ENCODE measurements around the gene DLG1.
"Not testable (repeated sequence)": the region's sequence is repeated elsewhere in the genome, so short reads cannot be mapped to it uniquely, and the experiment has no call there.

The DLG1 gene

DNA sequence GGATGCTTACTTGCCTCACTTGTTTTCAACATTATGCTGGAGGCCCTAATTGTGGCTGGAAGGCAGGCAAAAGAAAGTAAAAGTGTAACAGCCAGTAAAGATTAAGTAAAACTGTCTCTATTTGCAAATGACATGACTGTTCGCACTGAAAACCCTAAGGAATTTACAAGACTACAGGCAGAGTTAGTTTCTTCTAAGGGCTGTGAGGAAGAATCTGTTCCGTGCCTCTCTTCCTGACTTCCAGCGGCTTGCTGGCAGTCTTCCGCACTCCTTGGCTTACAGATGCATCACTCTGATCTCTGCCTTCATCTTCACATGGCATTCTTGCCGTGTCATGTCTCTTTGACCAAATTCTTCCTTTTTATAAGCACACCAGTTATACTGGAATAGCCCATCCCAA lies 86.1 kb downstream of the DLG1 start:
- no peaks in the 10 kb centered on the region for H3K4me1 ChIP-seq (ENCODE audit: control insufficient read depth, insufficient read depth, low read length, poor library complexity, severe bottlenecking)
- H3K9me3 ChIP-seq (ENCODE audit: control insufficient read depth, low read length): no peaks in the 10 kb centered on the region
- H3K27ac ChIP-seq (ENCODE audit: low read depth, low read length, severe bottlenecking): no peak overlapping the region
- WGBS, 2 experiments (ENCODE audit: insufficient coverage in 2 of 2): 26 to 33% methylated on average over 3 to 5 of the region's 5 CpGs
- no peak overlapping the region for H3K4me3 ChIP-seq (ENCODE audit: extremely low read depth, insufficient read depth, low read length, poor library complexity, severe bottlenecking)
- no peaks in the 10 kb centered on the region for H3K36me3 ChIP-seq (ENCODE audit: control insufficient read depth, insufficient read depth, low read length)

DNA sequence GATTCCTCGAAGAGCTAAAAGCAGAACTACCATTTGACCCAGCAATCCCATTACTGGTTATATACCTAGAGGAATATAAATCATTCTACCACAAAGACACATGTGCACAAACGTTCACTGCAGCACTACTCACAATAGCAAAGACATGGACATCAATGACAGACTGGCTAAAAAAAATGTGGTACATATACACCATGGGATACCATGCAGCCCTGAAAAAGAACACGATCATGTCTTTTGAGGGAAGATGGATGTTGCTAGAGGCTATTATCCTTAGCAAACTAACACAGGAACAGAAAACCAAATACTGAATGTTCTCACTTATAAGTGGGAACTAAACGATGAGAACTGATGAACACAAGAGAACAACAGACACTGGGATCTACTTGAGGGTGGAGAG lies 86.7 kb downstream of the DLG1 start:
- WGBS, 2 experiments (ENCODE audit: insufficient coverage in 2 of 2): no CpG with 5 or more reads among the region's 4 CpGs
- not testable (repeated sequence) for H3K36me3 ChIP-seq (ENCODE audit: control insufficient read depth, insufficient read depth, low read length)

DNA sequence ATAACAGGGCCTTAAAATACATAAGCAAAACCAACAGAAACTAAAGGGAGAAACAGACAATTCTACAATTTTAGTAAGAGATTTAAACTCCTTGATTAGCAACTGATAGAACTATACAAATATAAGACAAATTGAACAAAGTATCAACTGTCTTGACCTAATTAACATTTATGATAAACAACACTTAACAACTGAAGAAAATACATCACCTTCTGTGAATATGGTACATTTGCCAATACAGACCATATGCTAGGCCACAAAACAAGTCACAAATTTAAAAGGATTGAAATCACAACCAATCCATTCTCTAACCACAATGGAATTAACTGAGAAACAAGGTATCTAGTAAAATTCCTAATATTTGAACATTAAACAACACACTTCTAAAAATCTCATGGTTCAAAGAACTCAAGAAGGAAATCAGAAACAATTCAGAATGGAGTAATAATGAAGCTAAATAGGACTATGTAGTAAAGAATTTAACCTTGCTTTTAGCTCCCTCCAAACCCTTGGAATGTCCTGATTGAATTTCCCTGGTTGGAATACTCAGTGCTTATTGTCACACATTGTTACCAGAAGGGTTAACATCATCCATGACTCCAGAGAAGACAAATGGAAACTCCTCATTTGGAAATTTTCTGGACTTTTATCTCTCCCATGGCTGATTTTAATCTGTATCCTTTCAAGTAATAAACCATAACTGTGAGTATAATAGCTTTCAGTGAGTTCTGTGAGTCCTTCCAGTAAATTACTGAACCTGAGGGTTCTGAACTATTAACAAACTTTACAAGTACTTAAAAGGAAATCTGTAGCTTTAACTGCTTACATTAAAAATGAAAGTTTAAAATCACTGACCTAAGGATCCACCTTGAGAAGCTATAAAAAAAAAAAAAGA lies 88.8 kb downstream of the DLG1 start:
- Histone ChIP-seq H3K9me3 (ENCODE audit: control insufficient read depth, low read length) (no peaks in the 10 kb centered on the region), H3K36me3 (ENCODE audit: control insufficient read depth, insufficient read depth, low read length) (no peaks in the 10 kb centered on the region), H3K27ac (ENCODE audit: low read depth, low read length, severe bottlenecking) (no peak overlapping the region), H3K4me3 (ENCODE audit: extremely low read depth, insufficient read depth, low read length, poor library complexity, severe bottlenecking) (no peak overlapping the region), H3K4me1 (ENCODE audit: control insufficient read depth, insufficient read depth, low read length, poor library complexity, severe bottlenecking) (no peaks in the 10 kb centered on the region)

More for the DNA sequence above, 86.7 kb downstream of the DLG1 start:
- H3K4me1 ChIP-seq (ENCODE audit: control insufficient read depth, insufficient read depth, low read length, poor library complexity, severe bottlenecking); H3K9me3 ChIP-seq (ENCODE audit: control insufficient read depth, low read length); H3K27ac ChIP-seq (ENCODE audit: low read depth, low read length, severe bottlenecking); H3K4me3 ChIP-seq (ENCODE audit: extremely low read depth, insufficient read depth, low read length, poor library complexity, severe bottlenecking): not testable (repeated sequence)

DNA sequence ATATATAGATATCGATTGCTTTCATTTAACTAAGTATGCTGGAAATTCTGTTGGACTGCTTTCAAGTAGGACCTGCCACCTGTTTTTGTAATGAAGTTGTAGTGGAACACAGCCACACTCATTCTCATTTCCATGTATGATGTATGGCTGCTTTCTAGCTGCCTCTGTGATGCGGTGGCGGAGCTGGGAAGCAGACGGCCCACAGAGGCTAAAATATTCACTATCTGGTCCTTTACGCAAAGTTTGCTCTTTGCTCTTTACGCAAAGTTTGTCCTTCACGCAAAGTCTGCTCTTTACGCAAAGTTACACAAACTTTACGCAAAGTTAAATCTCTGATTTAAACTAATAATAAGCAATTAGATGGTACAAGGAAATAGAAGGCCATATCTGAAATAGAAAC lies 91.5 kb downstream of the DLG1 start:
- H3K4me3 ChIP-seq (ENCODE audit: extremely low read depth, insufficient read depth, low read length, poor library complexity, severe bottlenecking): no peak overlapping the region
- no peaks in the 10 kb centered on the region for H3K9me3 ChIP-seq (ENCODE audit: control insufficient read depth, low read length)
- H3K27ac ChIP-seq (ENCODE audit: low read depth, low read length, severe bottlenecking): no peak overlapping the region
- no peaks in the 10 kb centered on the region for H3K4me1 ChIP-seq (ENCODE audit: control insufficient read depth, insufficient read depth, low read length, poor library complexity, severe bottlenecking)
- 67 to 84% methylated on average over 3 to 5 of the region's 9 CpGs for WGBS, 2 experiments (ENCODE audit: insufficient coverage in 2 of 2)
- no peaks in the 10 kb centered on the region for H3K36me3 ChIP-seq (ENCODE audit: control insufficient read depth, insufficient read depth, low read length)

DNA sequence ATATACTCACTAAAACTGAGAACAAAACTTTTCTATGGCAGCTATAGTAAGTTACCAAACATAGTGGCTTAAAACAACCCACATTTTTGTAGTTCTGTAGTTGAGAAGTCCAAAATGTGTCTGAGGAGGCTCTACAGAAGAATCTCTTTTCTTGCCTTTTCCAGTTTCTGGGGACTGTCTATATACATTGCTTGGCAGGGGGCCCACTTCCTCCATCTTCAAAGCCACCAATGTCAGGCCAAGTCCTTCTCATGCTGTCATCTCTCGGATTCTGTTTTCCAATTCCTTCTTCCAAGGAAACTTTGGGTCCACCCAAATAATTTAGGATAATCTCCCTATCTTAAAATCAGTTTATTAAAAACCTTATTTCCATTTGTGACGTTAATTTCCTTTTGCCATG lies 92.7 kb downstream of the DLG1 start:
- H3K4me1 ChIP-seq (ENCODE audit: control insufficient read depth, insufficient read depth, low read length, poor library complexity, severe bottlenecking): no peaks in the 10 kb centered on the region
- no peak overlapping the region for H3K27ac ChIP-seq (ENCODE audit: low read depth, low read length, severe bottlenecking)
- 94 to 100% methylated on average over 2 of the region's 2 CpGs for WGBS, 2 experiments (ENCODE audit: insufficient coverage in 2 of 2)
- no peak overlapping the region for H3K4me3 ChIP-seq (ENCODE audit: extremely low read depth, insufficient read depth, low read length, poor library complexity, severe bottlenecking)
- H3K36me3 ChIP-seq (ENCODE audit: control insufficient read depth, insufficient read depth, low read length): no peaks in the 10 kb centered on the region
- H3K9me3 ChIP-seq (ENCODE audit: control insufficient read depth, low read length): no peaks in the 10 kb centered on the region

DNA sequence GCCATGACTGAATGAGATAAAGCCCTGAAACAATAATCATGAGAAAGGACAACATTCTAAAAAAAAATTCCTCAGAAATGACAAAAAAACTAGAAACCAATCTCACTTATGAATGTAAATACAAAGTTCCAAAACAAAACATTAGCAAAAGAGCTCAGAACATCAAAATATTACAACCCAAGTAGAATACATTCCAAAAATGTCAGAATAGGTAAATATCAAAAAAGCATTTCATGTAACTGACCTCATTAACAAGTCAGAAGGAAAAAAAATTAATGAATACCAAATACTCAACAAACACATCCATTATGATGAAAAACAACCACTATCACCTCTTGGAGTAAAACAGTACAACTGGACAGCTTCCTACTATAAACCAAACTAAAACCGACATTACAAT lies 93.1 kb downstream of the DLG1 start:
- Histone ChIP-seq H3K36me3 (ENCODE audit: control insufficient read depth, insufficient read depth, low read length) (no peaks in the 10 kb centered on the region), H3K4me1 (ENCODE audit: control insufficient read depth, insufficient read depth, low read length, poor library complexity, severe bottlenecking) (no peaks in the 10 kb centered on the region), H3K27ac (ENCODE audit: low read depth, low read length, severe bottlenecking) (no peak overlapping the region), H3K9me3 (ENCODE audit: control insufficient read depth, low read length) (no peaks in the 10 kb centered on the region), H3K4me3 (ENCODE audit: extremely low read depth, insufficient read depth, low read length, poor library complexity, severe bottlenecking) (no peak overlapping the region)
- no CpG with 5 or more reads among the region's 1 CpG for WGBS, 2 experiments (ENCODE audit: insufficient coverage in 2 of 2)

DNA sequence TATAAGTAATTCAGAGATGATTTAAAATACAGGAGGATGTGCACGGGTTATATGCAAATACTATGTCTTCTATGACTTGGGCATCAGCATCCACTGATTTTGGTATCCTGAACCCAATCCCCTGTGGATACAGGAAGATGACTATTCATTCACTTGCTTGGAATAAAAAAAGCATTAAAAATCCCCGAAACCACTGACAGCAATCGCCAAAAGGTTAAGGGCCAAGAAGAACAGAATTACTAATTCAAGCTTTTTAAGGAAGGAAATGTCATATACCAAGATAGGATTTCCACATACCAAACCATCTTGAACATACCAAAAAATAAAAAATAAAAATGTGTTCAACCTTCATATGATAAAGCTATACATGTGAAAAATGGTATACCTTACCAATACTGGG lies 93.7 kb downstream of the DLG1 start:
- Histone ChIP-seq H3K4me3 (ENCODE audit: extremely low read depth, insufficient read depth, low read length, poor library complexity, severe bottlenecking) (no peak overlapping the region), H3K36me3 (ENCODE audit: control insufficient read depth, insufficient read depth, low read length) (no peaks in the 10 kb centered on the region), H3K9me3 (ENCODE audit: control insufficient read depth, low read length) (no peaks in the 10 kb centered on the region), H3K27ac (ENCODE audit: low read depth, low read length, severe bottlenecking) (no peak overlapping the region), H3K4me1 (ENCODE audit: control insufficient read depth, insufficient read depth, low read length, poor library complexity, severe bottlenecking) (no peaks in the 10 kb centered on the region)
- WGBS, 2 experiments (ENCODE audit: insufficient coverage in 2 of 2): no CpG with 5 or more reads among the region's 3 CpGs

DNA sequence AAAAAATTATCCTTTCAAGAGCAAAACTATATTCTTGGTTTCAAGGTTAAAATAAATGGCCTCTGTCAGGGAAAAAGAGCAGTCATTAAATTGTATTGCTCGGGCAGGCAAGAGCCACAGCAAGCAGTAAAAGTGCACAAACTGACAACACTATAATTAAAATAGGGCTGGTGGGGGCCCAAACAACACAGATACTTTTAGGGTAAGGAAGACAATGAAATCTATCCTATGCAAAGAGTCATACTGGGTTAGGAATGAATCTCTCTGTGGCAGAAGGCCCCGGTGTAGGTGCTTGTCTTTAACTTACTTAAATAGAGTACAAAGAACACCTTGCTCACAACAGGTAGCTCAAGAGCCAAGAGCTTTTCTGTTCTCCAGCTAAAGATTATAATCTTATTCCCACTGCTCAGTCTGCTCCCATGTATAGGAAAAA lies 94.7 kb downstream of the DLG1 start:
- WGBS, 2 experiments (ENCODE audit: insufficient coverage in 2 of 2): 22% methylated on average over 1 of the region's 2 CpGs; no CpG with 5 or more reads in 1 of the 2 experiments
- no peaks in the 10 kb centered on the region for H3K9me3 ChIP-seq (ENCODE audit: control insufficient read depth, low read length)
- no peaks in the 10 kb centered on the region for H3K36me3 ChIP-seq (ENCODE audit: control insufficient read depth, insufficient read depth, low read length)
- no peak overlapping the region for H3K27ac ChIP-seq (ENCODE audit: low read depth, low read length, severe bottlenecking)
- H3K4me1 ChIP-seq (ENCODE audit: control insufficient read depth, insufficient read depth, low read length, poor library complexity, severe bottlenecking): no peaks in the 10 kb centered on the region
- no peak overlapping the region for H3K4me3 ChIP-seq (ENCODE audit: extremely low read depth, insufficient read depth, low read length, poor library complexity, severe bottlenecking)

DNA sequence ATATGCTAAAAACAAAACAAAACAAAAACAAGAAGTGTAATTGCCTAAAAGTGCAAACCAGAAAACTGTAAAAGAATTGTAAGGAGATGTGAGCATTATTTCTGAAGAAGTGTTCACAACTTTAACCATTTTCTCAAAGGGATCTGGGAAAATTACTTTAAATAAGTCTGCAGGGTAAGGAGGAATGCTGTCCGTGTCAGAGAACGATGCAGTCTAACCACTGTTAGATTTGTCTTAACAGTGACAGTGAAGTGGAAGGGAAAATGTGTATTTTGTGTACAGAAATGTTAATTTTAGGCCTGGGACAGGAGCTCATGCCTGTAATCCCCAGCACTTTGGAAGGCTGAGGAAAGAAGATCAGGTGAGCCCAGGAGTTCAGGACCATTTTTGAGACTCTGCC lies 95.7 kb downstream of the DLG1 start:
- Histone ChIP-seq H3K27ac (ENCODE audit: low read depth, low read length, severe bottlenecking) (no peak overlapping the region), H3K36me3 (ENCODE audit: control insufficient read depth, insufficient read depth, low read length) (no peaks in the 10 kb centered on the region), H3K4me3 (ENCODE audit: extremely low read depth, insufficient read depth, low read length, poor library complexity, severe bottlenecking) (no peak overlapping the region), H3K4me1 (ENCODE audit: control insufficient read depth, insufficient read depth, low read length, poor library complexity, severe bottlenecking) (no peaks in the 10 kb centered on the region), H3K9me3 (ENCODE audit: control insufficient read depth, low read length) (no peaks in the 10 kb centered on the region)
- WGBS, 2 experiments (ENCODE audit: insufficient coverage in 2 of 2): 75 to 94% methylated on average over 2 of the region's 2 CpGs

DNA sequence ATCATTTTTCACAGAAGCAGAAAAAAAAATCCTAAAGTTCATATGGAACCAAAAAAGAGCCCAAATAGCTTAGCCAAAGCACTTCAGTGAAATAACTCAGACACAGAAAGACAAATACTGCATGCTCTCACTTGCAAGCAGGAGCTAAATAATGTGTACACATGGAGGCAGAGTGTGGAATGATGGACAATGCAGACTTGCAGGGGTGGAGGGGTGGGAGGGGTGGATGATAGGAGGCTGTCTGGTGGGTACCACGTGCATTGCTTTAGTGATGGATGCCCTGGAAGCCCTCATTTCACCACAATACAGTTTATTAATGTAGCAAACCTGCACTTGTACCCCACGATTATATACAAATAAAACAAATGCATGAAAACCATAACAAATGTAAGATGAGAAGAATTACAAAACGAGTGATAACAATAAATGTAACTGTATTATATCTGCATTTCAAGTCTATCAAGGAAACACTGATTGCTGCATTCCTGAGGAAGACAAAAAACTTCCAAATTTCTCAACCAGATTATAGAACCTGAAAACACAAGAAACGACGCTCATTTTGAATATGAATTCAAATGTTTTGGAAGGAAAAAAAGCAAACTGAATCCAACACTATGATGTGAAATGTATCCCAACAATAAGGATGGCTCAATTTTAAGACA lies 96.5 kb downstream of the DLG1 start:
- Histone ChIP-seq H3K4me1 (ENCODE audit: control insufficient read depth, insufficient read depth, low read length, poor library complexity, severe bottlenecking) (no peaks in the 10 kb centered on the region), H3K36me3 (ENCODE audit: control insufficient read depth, insufficient read depth, low read length) (no peaks in the 10 kb centered on the region), H3K4me3 (ENCODE audit: extremely low read depth, insufficient read depth, low read length, poor library complexity, severe bottlenecking) (no peak overlapping the region), H3K9me3 (ENCODE audit: control insufficient read depth, low read length) (no peaks in the 10 kb centered on the region), H3K27ac (ENCODE audit: low read depth, low read length, severe bottlenecking) (no peak overlapping the region)
- WGBS, 2 experiments (ENCODE audit: insufficient coverage in 2 of 2): no CpG with 5 or more reads among the region's 5 CpGs

DNA sequence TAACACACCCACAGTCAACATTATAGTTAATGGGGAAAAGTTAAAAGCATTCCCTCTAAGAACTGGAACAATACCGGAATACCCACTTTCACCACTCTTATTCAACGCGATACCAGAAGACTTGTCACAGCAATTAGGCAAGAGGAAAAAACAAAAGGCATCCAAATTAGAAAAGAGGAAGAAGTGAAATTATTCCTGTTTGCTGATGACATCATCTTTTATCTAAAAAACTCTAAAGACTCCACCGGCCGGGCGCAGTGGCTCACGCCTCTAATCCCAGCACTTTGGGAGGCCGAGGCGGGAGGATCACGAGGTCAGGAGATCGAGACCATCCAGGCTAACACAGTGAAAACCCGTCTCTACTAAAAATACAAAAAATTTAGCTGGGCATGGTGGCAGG lies 97.6 kb downstream of the DLG1 start:
- 100% methylated on average over 6 of the region's 12 CpGs; no CpG with 5 or more reads in 1 of the 2 experiments for WGBS, 2 experiments (ENCODE audit: insufficient coverage in 2 of 2)
- H3K9me3 ChIP-seq (ENCODE audit: control insufficient read depth, low read length); H3K4me3 ChIP-seq (ENCODE audit: extremely low read depth, insufficient read depth, low read length, poor library complexity, severe bottlenecking); H3K36me3 ChIP-seq (ENCODE audit: control insufficient read depth, insufficient read depth, low read length); H3K27ac ChIP-seq (ENCODE audit: low read depth, low read length, severe bottlenecking); H3K4me1 ChIP-seq (ENCODE audit: control insufficient read depth, insufficient read depth, low read length, poor library complexity, severe bottlenecking): not testable (repeated sequence)

All from mesodermal cell (in vitro differentiated cells).